ENCODE data around the gene CYP4F3.
"Not testable (repeated sequence)": the region's sequence is repeated elsewhere in the genome, so short reads cannot be mapped to it uniquely, and the experiment has no call there.

Gene CYP4F3

DNA sequence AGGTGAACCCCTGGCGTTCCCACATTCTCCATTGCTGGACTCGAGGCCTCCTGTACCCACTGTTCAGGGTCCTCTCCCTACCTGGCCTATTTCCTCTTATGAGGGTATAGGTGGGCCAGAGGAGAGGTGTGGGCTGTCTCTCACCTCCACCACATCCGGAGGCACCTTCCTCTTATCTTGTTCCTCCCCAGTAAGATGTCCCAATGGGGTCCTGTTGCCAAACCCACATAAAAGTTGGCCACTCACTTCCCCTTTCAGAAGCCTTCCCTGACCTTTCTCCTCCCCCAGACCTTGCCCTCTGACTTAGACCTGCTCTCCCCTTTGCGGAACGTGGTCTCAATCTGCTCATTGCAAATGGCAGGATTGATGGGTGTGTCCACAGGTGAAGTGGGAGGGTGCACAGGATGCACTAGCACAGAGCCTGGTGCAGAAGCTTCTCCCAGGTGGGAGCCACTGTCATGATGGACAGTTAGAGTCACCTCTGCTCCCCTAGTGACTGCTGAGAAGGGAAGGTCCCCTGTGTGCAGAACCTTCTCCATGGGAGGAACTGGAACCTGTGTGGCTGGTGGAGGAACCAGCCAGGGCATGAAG is 1.3 kb downstream of the CYP4F3 start:
- TF ChIP-seq, protein P1, sequence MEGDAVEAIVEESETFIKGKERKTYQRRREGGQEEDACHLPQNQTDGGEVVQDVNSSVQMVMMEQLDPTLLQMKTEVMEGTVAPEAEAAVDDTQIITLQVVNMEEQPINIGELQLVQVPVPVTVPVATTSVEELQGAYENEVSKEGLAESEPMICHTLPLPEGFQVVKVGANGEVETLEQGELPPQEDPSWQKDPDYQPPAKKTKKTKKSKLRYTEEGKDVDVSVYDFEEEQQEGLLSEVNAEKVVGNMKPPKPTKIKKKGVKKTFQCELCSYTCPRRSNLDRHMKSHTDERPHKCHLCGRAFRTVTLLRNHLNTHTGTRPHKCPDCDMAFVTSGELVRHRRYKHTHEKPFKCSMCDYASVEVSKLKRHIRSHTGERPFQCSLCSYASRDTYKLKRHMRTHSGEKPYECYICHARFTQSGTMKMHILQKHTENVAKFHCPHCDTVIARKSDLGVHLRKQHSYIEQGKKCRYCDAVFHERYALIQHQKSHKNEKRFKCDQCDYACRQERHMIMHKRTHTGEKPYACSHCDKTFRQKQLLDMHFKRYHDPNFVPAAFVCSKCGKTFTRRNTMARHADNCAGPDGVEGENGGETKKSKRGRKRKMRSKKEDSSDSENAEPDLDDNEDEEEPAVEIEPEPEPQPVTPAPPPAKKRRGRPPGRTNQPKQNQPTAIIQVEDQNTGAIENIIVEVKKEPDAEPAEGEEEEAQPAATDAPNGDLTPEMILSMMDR (IDR thresholded peaks at IDR 0.05; ENCODE audit: low read depth, low read length, missing control alignments), result no peak
- DNase-seq (ENCODE audit: extremely low read depth, low read depth), result no peak
- no peak overlapping the region for H3K4me3 ChIP-seq (replicated peaks; ENCODE audit: low read depth, low read length)

DNA sequence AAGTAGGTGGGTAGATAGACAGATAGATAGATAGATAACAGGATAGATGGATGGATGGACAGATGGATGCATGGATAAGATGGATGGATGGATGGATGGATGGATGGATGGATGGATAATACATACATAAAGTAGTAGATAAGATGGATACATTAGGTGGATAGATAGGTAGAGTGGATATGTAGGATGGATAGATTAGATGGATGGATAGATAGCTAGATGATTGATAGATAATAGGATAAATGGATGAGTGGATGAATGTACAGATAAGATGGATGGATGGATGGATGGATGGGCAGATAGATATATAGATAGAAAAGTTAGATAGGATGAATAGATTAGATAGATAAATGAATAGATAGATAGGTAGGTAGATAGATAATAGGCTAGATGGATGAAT is 2.1 kb downstream of the CYP4F3 start:
- TF ChIP-seq, protein P1 (IDR thresholded peaks at IDR 0.05; ENCODE audit: low read depth, low read length, missing control alignments), result no peak
- no peak overlapping the region for H3K4me3 ChIP-seq (replicated peaks; ENCODE audit: low read depth, low read length)
- DNase-seq (ENCODE audit: extremely low read depth, low read depth), result no peak

DNA sequence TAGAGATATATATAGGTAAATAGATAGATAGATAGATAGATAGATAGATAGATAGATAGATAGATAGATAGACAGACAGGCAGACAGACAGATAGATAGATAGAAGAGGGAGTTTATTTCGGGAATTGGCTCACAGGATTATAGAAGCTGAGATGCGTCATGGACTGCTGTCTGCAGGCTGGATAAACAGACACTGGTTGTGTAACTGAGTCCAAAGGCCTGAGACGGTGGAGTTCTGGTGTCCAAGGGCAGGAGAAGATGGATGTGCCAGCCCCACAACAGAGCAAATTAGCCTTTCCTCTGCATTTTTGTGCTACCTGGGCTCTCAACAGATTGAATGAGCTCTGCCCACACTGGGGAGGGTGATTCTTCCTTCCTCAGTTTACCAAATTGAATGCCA is 2.7 kb downstream of the CYP4F3 start:
- TF ChIP-seq, protein P1 (IDR thresholded peaks at IDR 0.05; ENCODE audit: low read depth, low read length, missing control alignments), result no peak
- no peak overlapping the region for H3K4me3 ChIP-seq (replicated peaks; ENCODE audit: low read depth, low read length)
- no peak for DNase-seq (ENCODE audit: extremely low read depth, low read depth)

- DNase-seq (ENCODE audit: extremely low read depth, low read depth), result no peak
- H3K4me3 ChIP-seq (replicated peaks; ENCODE audit: low read depth, low read length), result no peak overlapping the region
- TF ChIP-seq, protein P1 (IDR thresholded peaks at IDR 0.05; ENCODE audit: low read depth, low read length, missing control alignments), result no peak
These were observed 3.5 kb downstream of the CYP4F3 start for GRCh38 chr19:15644066-15644741.

DNA sequence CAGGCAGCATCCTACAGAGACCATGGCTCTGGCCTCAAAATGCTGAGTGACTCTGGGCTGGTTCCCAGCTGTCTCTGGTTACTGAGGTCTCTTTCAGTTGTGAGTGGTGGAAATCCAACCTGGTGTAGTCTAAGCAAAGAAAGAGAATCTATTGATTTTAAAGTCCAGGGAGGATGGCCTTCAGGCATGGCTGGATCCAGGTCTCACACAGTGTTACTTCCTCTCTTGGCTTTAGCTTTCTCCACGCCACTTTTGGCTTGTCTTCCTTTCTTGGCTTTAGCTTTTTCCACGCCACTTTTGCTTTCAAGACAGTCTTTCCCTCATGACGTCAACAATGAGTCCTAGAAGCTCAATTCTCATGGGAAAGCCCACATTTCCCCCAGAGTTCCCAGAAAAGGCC is 4.1 kb downstream of the CYP4F3 start:
- H3K4me3 ChIP-seq (replicated peaks; ENCODE audit: low read depth, low read length), result no peak overlapping the region
- TF ChIP-seq, protein P1 (IDR thresholded peaks at IDR 0.05; ENCODE audit: low read depth, low read length, missing control alignments), result no peak
- DNase-seq (ENCODE audit: extremely low read depth, low read depth), result no peak

- TF ChIP-seq, protein P1 (IDR thresholded peaks at IDR 0.05; ENCODE audit: low read depth, low read length, missing control alignments), result no peak
- no peak for DNase-seq (ENCODE audit: extremely low read depth, low read depth)
- no peak overlapping the region for H3K4me3 ChIP-seq (replicated peaks; ENCODE audit: low read depth, low read length)
These were observed 8.8 kb downstream of the CYP4F3 start for GRCh38 chr19:15649526-15649925.

DNA sequence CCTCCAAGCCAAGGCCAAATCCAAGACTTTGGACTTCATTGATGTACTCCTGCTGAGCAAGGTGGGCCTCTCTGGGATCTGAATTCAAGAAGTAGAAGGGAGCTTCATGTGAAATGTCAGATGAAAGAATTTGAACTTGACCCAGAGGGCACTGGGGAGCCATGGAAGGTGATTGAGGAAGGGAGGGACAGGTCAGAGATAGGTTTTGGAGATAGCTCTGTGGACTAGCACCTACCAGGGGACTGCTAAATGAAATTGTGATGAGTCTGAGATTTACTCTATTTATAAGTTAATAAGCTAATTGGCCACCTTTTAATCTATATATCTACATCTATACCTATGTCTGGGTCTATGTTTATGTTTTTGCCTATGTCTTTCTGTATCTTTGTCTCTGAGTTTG is 9.4 kb downstream of the CYP4F3 start:
- not testable (repeated sequence) for DNase-seq (ENCODE audit: extremely low read depth, low read depth)

More for the DNA sequence above, 9.4 kb downstream of the CYP4F3 start:
- not testable (repeated sequence) for H3K4me3 ChIP-seq (replicated peaks; ENCODE audit: low read depth, low read length)
